Activated effector memory CD4-positive, alpha-beta T cell treated with anti-CD3 and anti-CD28 coated beads, Interleukin-2, amount 50 U/mL, for 16 hours (primary cell): ENCODE data around the gene SOCS7.

Experiments
- DNase-seq: peaks from one replicate; pipeline ENCODE4 v3.0.0-alpha.2; 2020

The SOCS7 gene

GRCh38 chr17:38338053-38338452, 13.6 kb upstream of the SOCS7 start:
- DNase-seq, result peak; percentile 33

- no peak for DNase-seq
Observed at GRCh38 chr17:38338535-38338934, 13.1 kb upstream of the SOCS7 start.

DNA sequence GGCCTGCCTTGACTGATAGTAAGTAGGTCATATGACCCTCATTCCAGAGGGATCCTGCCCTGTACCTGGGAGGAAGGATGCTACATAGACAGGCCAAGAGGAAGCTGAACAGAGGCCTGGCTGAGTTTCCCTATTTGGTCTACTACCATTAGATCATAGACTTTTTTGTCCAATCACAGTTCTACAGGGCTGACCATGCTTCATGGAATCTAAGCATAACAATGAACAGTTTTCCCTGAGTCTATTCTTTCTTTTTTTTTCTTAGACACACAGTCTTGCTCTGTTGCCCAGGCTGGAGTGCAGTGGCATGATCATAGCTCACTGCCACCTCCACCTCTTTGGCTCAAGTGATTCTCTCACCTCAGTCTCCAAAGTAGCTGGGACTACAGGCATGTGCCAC, 11.8 kb upstream of the SOCS7 start:
- DNase-seq, result no peak

GRCh38 chr17:38341035-38341721, 10.5 kb upstream of the SOCS7 start:
- no peak for DNase-seq

DNA sequence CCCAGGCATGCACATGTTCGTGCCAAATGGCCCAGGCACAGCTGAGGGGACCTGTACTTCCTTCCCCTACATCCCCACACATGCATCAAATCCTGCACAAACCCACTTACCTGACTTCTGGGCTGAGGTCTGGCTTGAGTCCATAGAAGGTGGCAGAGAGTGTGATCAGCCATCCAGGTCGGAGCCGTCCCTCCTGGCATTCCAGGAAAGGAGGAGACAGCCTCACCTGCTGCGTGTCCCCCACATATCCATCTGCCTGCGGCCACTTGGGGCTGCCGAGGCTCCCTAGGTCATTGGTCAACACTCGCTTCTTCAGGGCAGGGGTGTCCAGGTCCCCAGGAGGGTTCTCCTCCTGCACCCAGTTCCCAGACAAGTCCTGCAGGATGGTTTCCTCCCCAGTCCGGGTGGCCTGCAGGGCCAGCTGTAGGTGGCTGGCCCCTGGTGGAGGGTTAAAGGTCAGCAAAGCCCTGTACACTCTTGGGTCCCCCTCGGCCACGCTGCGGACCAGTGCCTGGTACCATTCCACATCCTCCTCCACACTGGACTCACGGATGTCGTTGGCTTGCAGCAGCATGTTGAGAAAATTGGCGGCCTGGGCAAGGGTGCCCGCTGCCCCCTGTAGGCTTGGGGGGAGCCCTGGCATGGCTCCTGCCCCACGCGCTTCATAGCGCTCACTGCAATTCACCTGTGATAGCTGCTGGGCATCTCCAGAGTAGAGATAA, 8.6 kb upstream of the SOCS7 start:
- DNase-seq, result peak; percentile 38

DNA sequence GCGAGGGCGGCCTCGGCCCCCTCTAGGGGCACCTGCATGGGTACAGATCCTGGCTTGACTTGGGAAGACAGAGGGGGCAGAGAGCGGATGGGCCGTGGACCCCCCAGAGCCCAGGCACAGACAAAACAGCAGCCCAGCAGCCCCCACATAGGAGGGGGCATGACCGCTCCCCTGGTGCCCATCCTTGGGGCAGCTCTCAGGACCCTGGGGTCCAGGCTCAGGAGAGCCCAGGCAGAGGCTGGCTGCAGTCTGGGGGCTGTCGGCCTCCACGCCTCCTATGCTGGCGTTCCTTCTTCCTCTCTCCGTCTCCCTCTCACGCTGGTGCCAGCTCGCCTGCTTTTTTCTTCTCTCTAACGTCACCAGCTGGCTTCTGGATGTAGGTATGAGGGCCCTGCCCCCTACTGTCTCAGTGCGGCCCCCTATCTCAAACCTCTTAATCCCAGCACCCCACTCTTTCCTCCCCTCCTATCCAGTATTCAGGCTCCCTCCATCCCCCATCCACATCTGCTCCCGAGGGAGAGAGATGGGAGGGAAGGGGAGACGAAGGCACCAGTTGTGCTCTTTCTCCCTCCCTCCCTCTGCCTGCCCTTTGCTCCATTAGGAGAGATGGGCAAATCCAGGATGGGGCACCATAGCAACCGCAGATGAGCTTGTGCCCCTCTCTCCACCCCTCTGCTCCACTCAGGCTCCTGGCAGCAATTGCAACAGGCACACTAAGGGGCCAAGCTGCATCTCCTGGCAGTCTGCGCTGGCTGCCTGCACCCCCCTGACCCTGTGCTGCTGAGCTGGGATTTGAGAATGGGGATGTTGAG, 7.8 kb upstream of the SOCS7 start, which contains the start of gene GPR179:
GPR179 (minus strand) TSS at position 349 of the 812 bp plus-strand sequence; CDS start at position 182, 167 bp downstream.
- DNase-seq, result no peak

DNA sequence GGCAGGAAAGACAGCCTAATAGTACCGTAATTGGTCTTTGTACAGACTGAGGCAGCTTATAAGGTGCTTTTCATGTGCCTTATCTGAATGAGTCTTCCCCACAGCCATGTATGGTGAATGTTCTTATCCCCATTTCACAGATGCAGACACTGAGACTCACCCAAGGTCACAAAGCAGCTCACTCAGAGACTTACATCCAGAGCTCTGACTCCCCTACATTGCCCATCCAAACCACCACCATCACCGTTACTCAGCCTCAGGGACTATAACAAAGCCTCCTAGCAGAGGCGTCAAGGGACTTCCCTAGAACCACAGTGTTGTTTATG, 7.3 kb upstream of the SOCS7 start:
- no peak for DNase-seq

- no peak for DNase-seq
Observed at GRCh38 chr17:38345743-38346142, 5.9 kb upstream of the SOCS7 start.

- DNase-seq, result peak; percentile 93
Observed at GRCh38 chr17:38349097-38349730, 2.4 kb upstream of the SOCS7 start.

DNA sequence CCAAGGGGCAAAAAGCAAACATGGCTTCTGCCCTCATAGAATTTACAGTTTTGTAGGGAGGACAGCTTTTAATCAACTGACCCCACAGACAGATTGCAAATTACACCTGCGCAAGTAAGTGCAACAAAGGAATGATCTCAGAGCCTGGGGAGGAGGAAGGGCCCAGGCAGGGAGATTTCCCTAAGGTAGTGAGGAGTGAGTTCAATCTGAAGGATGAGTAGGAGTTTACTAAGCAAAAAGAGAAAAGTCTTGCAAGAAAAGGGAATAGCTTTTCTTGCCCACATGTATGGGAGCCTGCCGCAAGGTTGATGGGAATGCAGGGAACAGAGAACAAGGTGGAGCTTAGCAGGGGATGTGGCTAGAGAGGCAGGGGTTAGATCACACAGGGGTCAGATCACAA, 1.6 kb upstream of the SOCS7 start:
- peak; percentile 28 for DNase-seq

GRCh38 chr17:38352245-38353085, 821 bp downstream of the SOCS7 start:
- DNase-seq, result peak; percentile 67

DNA sequence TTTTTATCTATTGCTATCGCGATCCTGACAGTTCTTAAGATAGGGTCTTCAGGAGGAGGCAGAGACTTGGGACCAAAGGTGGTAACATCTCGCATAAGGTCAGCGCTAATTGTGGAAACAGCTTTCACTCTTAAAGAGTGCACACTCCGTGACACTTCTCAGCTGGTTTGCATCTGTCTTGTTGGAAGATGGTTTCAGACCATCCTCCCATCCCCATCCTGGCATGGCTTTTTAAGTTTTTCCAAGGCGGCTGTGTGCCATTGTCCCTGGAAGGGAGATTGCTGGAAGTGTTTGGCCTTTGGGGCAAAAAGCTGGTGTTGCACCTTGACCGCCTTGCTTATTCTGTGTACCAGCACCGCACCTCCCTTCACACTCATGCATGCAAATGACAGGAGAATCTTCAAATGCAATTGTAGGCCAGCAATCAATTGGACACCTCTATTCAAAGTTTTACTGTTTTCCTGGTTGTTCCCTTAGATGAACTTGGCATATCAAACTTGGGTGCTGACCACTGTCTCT, 1.5 kb downstream of the SOCS7 start:
- no peak for DNase-seq

- no peak for DNase-seq
Observed at GRCh38 chr17:38353668-38354067, 2.0 kb downstream of the SOCS7 start.

DNA sequence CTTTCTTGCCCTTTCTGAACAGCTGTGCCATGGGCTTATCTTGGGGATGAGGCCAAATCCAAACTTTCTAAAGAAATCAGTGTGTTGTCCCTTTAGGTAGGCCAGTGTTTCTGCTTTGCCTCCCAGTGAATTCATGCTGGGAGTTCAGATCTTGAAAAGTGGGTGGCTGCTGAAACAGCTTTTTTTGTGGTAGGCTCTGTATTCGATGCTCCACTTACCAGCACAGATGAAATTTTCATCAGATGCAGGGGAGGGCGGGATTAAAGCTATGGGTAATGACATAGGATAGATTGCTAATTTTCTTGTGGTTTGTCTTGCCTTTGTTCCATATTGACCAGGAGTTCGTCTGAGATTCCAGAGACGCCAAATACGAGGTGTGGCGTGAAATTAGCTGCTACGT, 2.8 kb downstream of the SOCS7 start:
- DNase-seq, result no peak

GRCh38 chr17:38355251-38355650, 3.6 kb downstream of the SOCS7 start:
- no peak for DNase-seq

- DNase-seq, result no peak
Observed at GRCh38 chr17:38357486-38358123, 6.0 kb downstream of the SOCS7 start.

- DNase-seq, result no peak
Observed at GRCh38 chr17:38358586-38359513, 7.2 kb downstream of the SOCS7 start.

DNA sequence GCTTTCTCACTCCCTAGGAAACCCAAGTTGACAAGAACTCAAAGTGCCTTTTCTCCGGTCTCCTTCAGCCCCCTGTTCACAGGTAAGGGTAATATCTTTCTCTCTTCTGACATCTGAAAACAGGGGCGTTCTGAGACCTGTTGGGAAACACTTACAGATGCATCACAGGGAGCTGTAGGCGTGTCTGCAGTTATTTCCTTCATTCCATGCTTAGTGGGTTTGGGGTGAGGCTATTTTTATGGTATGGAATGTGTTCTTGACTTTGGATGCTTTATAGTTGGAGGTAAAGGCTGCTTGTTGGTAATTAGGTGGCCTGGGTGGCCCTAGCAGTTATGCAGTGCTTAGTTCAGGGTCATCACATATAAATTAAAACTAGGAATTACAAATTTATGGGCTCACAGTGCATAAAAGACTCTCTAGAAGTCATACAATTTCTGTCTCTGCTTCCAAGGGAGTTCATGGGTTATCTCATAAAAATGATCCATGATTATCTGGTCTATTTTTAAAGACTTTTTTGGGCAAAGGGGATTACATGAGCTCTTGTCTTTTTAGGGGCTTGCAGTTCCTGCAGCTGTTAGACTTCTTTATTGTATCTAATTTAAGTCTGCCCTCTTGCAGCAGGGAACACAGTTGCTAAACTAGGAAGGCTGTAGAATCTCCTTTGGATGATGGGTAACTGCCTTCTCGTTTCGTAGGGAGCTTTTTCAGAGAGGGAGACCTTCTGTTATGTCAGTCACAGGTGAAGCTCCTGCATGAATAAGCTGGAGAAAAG, 10.2 kb downstream of the SOCS7 start:
- no peak for DNase-seq

- DNase-seq, result no peak
Observed at GRCh38 chr17:38363016-38363415, 11.4 kb downstream of the SOCS7 start.

DNA sequence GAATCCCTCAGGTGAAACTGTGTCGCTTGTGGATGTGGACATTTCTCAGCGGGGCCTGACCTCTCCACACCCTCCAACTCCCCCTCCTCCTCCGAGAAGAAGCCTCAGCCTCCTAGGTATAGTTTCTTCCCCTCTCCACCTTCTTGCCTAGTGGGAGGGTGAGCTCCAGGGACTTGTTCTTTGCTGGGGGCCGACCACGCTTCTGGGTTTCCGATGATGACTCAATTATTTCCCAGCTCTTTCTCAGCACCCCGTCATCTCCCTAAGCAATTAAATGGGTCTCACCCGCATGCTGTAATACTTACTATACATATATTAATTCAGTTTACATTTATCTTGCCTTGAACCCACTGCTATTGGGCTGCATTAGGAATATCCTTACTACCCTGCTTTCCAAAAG, 13.1 kb downstream of the SOCS7 start:
- no peak for DNase-seq
